GM21717 (cell line): ENCODE measurements around the gene CCDC178.

Experiments
- ATAC-seq: cut with Tn5 transposase; IDR thresholded peaks from one replicate; pipeline ENCODE4 v1.9.1; 2021; ENCODE audit warnings: mild to moderate bottlenecking, moderate library complexity; ENCODE audit not compliant: unreplicated experiment

CCDC178 gene

GRCh38 chr18:32891130-32891529 is 549.4 kb downstream of the CCDC178 start:
- no peak for ATAC-seq

DNA sequence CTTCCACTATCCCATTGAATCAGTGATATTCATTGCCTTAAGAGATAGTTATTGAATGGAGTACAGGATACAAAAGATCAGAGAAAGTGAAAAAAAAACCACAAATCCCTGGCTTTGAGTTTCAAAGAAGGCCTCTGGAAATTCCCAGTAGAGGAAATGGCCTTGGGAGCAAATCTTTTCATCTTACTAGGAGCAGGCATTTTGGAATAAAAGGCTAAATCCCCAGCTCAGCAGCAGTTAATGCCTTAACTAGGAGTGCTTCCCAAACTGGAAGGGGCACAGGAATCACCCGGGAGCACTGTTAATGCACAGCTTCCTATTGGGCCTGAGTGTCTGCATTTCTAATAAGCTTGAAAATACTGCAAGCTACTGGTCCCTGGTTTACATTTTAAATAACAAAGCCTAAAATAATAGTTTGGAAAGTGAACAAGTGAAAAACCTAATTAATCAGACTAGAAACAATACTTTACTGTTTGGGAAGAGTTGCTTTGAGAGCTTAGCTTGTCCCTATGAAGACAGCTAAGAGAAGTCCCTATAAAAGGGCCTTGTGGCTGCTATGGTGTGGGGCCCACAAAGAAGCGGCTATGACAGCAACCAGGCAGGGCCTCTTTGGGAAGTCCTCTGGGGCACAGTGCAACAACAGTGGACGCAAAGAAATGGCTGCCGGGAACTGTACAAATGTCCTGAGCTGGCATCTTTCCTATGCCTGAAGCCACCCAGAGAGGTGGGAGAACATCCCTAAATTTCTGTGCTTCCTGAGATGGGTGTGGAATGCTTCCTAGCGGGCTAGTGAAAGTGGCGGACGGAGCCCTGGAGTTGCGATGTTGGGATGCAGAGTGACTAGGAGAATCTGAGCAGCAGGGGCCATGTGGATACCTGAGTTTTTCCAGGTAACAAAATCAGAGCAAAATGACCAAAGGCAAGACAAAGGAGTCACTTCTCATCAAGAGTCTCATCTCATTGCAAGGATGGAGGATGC is 550.6 kb downstream of the CCDC178 start:
- no peak for ATAC-seq

GRCh38 chr18:32888306-32888705 is 552.2 kb downstream of the CCDC178 start:
- no peak for ATAC-seq
